Lung (tissue), 12 donors: ENCODE results near the gene DLX5. TPM values are rescaled to one million over a fixed set of nuclear protein-coding genes. Genes with fewer than 3 reads are reported as not detected.

Experiments
- ATAC-seq: fragments of 200-7000 bp; cut with Tn5 transposase; one replicate; pipeline ENCODE4 v1.9.1; 2020; ENCODE audit warnings: moderate number of reproducible peaks; ENCODE audit not compliant: insufficient read depth, low FRiP score
- DNase-seq, 3 donors: peaks; one replicate each; pipeline ENCODE4 v3.0.0-alpha.2; 2013 to 2017
- H3K27ac ChIP-seq, 2 donors: one replicate each; pipeline ENCODE4 v1.5.1; 2013; ENCODE audit warnings: mild to moderate bottlenecking in 2 of 2, moderate library complexity in 2 of 2, control low read depth in 1 of 2, inconsistent platforms in 1 of 2, low read depth in 1 of 2, low read length in 1 of 2
- H3K27me3 ChIP-seq, 3 donors: one replicate each; pipeline ENCODE4 v1.5.1; 2013; ENCODE audit warnings: low read length in 2 of 3; ENCODE audit not compliant: control insufficient read depth in 3 of 3, insufficient read depth in 3 of 3
- H3K36me3 ChIP-seq, 4 donors: one replicate each; pipeline ENCODE4 v1.5.1; 2013; ENCODE audit warnings: low read length in 4 of 4, mild to moderate bottlenecking in 1 of 4, moderate library complexity in 1 of 4; ENCODE audit not compliant: control insufficient read depth in 4 of 4, insufficient read depth in 4 of 4
- H3K4me1 ChIP-seq, 5 donors: one replicate each; pipeline ENCODE4 v1.5.1; 2013; ENCODE audit warnings: low read length in 5 of 5, mild to moderate bottlenecking in 2 of 5, moderate library complexity in 1 of 5; ENCODE audit not compliant: control insufficient read depth in 5 of 5, insufficient read depth in 5 of 5
- H3K4me3 ChIP-seq: one replicate; pipeline ENCODE4 v1.5.1; 2013; ENCODE audit warnings: mild to moderate bottlenecking, control low read depth, moderate library complexity
- H3K9ac ChIP-seq, 2 donors: one replicate each; pipeline ENCODE4 v1.5.1; 2013; ENCODE audit warnings: low read length in 2 of 2, control low read depth in 1 of 2; ENCODE audit not compliant: insufficient read depth in 1 of 2
- H3K9me3 ChIP-seq, 4 donors: one replicate each; pipeline ENCODE4 v1.5.1; 2013; ENCODE audit warnings: low read length in 3 of 4, mild to moderate bottlenecking in 1 of 4, moderate library complexity in 1 of 4; ENCODE audit not compliant: control insufficient read depth in 4 of 4, insufficient read depth in 3 of 4
- WGBS, 2 donors: extraction: QIAGEN DNeasy Blood & Tissue Kit; methylation state at CpG; one replicate each; pipeline ENCODE4 v1.1.7; 2013; 5-methylcytosine and 5-hydroxymethylcytosine counted together
- polyA plus RNA-seq, 2 donors: library from polyadenylated mRNA; stranded (reverse); fragments of 200-250 nt; gene quantifications; one replicate each; pipeline ENCODE4 v1.2.1, GENCODE V29; 2013
- total RNA-seq, 2 donors: library from RNA; depleted of rRNA in 1 of 2; stranded (reverse); fragments of >200 nt in 1 of 2; gene quantifications; one replicate each; pipeline ENCODE4 v1.2.1, GENCODE V29; 2014 to 2021
- TF ChIP-seq, protein P1 (sequence below): IDR thresholded peaks from 2 replicates; pipeline ENCODE4 v1.5.1; 2012; ENCODE audit warnings: mild to moderate bottlenecking; ENCODE audit errors: control extremely low read depth, extremely low read depth
- donor health status: control.
- donor health status: control.
- donor health status: Bipolar disorder and iron deficiency.
- donor health status: healthy.
- donor health status: DM: yes; HTN: yes; CAD: no.

DLX5 gene
- total and polyA plus RNA-seq, 4 donors = 0.18 to 1.1 (median 0.22) TPM; not detected in 1

GRCh38 chr7:97027427-97028234 lies 3.0 kb upstream of the DLX5 start:
- H3K9ac ChIP-seq = peak overlapping the region in 1 of 2 donors; percentile 65
- H3K9me3 ChIP-seq = peaks cover 0 to 3% (median 0%) of the 10 kb centered on the region in 4 donors
- H3K4me3 ChIP-seq = no peak overlapping the region
- H3K4me1 ChIP-seq = peaks cover 0 to 24% (median 0%) of the 10 kb centered on the region in 5 donors
- TF ChIP-seq, protein P1, sequence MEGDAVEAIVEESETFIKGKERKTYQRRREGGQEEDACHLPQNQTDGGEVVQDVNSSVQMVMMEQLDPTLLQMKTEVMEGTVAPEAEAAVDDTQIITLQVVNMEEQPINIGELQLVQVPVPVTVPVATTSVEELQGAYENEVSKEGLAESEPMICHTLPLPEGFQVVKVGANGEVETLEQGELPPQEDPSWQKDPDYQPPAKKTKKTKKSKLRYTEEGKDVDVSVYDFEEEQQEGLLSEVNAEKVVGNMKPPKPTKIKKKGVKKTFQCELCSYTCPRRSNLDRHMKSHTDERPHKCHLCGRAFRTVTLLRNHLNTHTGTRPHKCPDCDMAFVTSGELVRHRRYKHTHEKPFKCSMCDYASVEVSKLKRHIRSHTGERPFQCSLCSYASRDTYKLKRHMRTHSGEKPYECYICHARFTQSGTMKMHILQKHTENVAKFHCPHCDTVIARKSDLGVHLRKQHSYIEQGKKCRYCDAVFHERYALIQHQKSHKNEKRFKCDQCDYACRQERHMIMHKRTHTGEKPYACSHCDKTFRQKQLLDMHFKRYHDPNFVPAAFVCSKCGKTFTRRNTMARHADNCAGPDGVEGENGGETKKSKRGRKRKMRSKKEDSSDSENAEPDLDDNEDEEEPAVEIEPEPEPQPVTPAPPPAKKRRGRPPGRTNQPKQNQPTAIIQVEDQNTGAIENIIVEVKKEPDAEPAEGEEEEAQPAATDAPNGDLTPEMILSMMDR = peak; percentile 80
- WGBS, 2 donors = 4 to 6% methylated on average over 23 of the region's 23 CpGs
- peaks cover 4 to 72% (median 35%) of the 10 kb centered on the region in 3 donors for H3K27me3 ChIP-seq
- ATAC-seq (peak; percentile 86), DNase-seq (peak; percentile 85 to 93 (median 92))
- no peak overlapping the region for H3K27ac ChIP-seq
- H3K36me3 ChIP-seq = peaks cover 0 to 3% (median 0%) of the 10 kb centered on the region in 4 donors

GRCh38 chr7:97026715-97027426 lies 2.2 kb upstream of the DLX5 start:
- Histone ChIP-seq H3K4me1 (peaks cover 0 to 24% (median 0%) of the 10 kb centered on the region in 5 donors), H3K27ac (no peak overlapping the region), H3K4me3 (no peak overlapping the region), H3K36me3 (peaks cover 0 to 6% (median 0%) of the 10 kb centered on the region in 4 donors), H3K27me3 (peaks cover 4 to 76% (median 41%) of the 10 kb centered on the region in 3 donors), H3K9ac (peak overlapping the region in 1 of 2 donors; percentile 65), H3K9me3 (peaks cover 0 to 5% (median 0%) of the 10 kb centered on the region in 4 donors)
- TF ChIP-seq, protein P1 = no peak
- DNase-seq (no peak), ATAC-seq (peak; percentile 23)
- 11 to 17% methylated on average over 17 of the region's 17 CpGs for WGBS, 2 donors

DNA sequence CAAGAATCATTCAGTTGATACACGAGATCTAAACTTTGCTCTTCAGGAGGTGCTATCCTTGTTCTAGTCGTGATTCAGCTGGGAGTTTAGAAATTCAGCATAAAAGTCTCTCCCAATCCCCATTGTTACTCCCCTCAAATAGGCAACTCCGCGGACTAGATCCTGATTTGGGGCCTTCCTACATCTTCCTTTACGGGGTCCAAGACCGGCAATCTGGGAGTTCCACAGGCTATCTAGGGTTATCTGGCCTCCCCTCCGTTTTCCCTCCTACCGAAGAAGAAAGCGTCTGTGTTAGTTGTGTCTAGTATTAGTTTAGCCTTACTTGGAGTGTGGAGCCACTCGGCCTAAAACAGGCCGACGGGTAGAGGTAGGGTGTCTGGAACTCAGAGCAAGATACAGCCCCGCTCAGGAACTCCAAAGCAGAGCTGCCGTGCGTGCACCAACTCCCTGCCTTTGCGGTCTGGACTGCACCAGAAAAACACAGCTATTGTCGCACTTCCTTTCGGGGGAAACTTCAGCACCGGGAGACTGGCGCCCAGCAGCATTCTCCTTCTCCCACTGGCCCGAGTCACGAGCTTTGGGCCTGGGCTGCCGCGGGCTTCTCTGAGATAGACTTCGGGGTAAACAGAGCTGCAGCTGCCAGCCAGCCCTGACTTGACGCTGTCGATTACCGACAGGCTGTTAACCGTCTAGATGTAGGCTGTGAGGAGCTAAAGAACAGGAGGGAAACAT lies 1.5 kb upstream of the DLX5 start:
- DNase-seq (peak; percentile 56 to 63 (median 60)), ATAC-seq (no peak)
- Histone ChIP-seq H3K9me3 (peaks cover 0 to 8% (median 0%) of the 10 kb centered on the region in 4 donors), H3K36me3 (peaks cover 0 to 11% (median 0%) of the 10 kb centered on the region in 4 donors), H3K4me3 (no peak overlapping the region), H3K27ac (no peak overlapping the region), H3K9ac (no peak overlapping the region), H3K4me1 (peaks cover 0 to 24% (median 0%) of the 10 kb centered on the region in 5 donors), H3K27me3 (peaks cover 4 to 76% (median 44%) of the 10 kb centered on the region in 3 donors)
- TF ChIP-seq, protein P1 = no peak
- 7 to 9% methylated on average over 29 of the region's 29 CpGs for WGBS, 2 donors
